Cardiac muscle cell (in vitro differentiated cells and primary cell): ENCODE results near the gene CDRT4. TPM values are rescaled to one million over a fixed set of nuclear protein-coding genes. Genes with fewer than 3 reads are reported as not detected.
A peak's percentile ranks its signal among the peaks of the same experiment; 100 is the strongest.

Experiments
- DNase-seq, 2 donors: peaks; one replicate each; pipeline versions ENCODE4 v3.0.0 to v3.0.0-alpha.2; 2010 to 2017; ENCODE audit warnings: low read depth in 1 of 2, low spot score in 1 of 2
- H3K27ac ChIP-seq: fragments of 200-600 bp; sonication (generic); 2 replicates; pipeline ENCODE4 v1.5.1; 2016
- H3K27me3 ChIP-seq: fragments of 200-600 bp; sonication (generic); 2 replicates; pipeline ENCODE4 v1.6.0; 2016; ENCODE audit warnings: control low read depth
- H3K36me3 ChIP-seq: fragments of 200-600 bp; sonication (generic); 2 replicates; pipeline ENCODE4 v1.5.1; 2016; ENCODE audit warnings: control low read depth
- H3K4me1 ChIP-seq: fragments of 200-600 bp; sonication (generic); 2 replicates; pipeline ENCODE4 v1.8.1; 2017; ENCODE audit warnings: low read depth, mild to moderate bottlenecking, mixed run types
- H3K4me3 ChIP-seq: fragments of 200-600 bp; sonication (generic); 2 replicates; pipeline ENCODE4 v1.5.1; 2016; ENCODE audit warnings: mild to moderate bottlenecking
- H3K9me3 ChIP-seq: fragments of 200-600 bp; sonication (generic); 2 replicates; pipeline ENCODE4 v1.5.1; 2017; ENCODE audit warnings: low read depth, mild to moderate bottlenecking, control low read depth
- CTCF ChIP-seq: IDR thresholded peaks from 2 replicates; pipeline ENCODE4 v1.5.1; 2012; ENCODE audit warnings: low read depth, mild to moderate bottlenecking, low read length
- polyA plus RNA-seq: library from polyadenylated mRNA; unstranded; fragments of >200 nt; fragmentation: Nextera tagmentation; extraction: Ambion mirVana; gene quantifications from 2 replicates; pipeline ENCODE4 v1.2.1, GENCODE V29; 2016
- total RNA-seq: library from RNA; depleted of rRNA; stranded (reverse); fragments of >200 nt; gene quantifications from 2 replicates; pipeline ENCODE4 v1.2.3, GENCODE V29; 2016

CDRT4 gene
- total and polyA plus RNA-seq, 2 experiments from 2014 or later, result 6.0 to 14.4 TPM

DNA sequence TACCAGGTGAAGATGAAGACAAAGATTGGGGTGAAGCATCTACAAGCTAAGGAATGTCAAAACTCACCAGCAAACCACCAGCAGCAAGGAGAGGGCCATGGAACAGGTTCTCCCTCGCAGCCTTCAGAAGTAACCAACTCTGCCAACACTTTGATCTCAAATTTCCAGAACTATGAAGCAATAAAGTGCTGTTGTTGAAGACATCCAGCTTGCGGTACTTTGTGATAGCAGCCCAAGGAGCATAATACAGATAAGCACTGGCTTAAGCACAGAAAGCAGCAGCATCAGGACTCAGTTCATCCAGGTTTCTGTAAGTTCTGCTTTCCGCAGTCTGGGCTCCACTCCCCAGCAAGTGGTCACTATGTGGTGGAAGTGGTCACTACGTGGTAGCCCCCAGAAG lies 16.0 kb upstream of the CDRT4 start:
- no peak overlapping the region for H3K27ac ChIP-seq
- H3K27me3 ChIP-seq, result no peaks in the 10 kb centered on the region
- peaks cover 7% of the 10 kb centered on the region for H3K4me1 ChIP-seq
- H3K36me3 ChIP-seq, result no peaks in the 10 kb centered on the region
- TF ChIP-seq CTCF, result no peak
- no peaks in the 10 kb centered on the region for H3K9me3 ChIP-seq
- peak in 1 of 2 donors; percentile 47 for DNase-seq
- no peak overlapping the region for H3K4me3 ChIP-seq

- Histone ChIP-seq H3K4me1 (peaks cover 6% of the 10 kb centered on the region), H3K9me3 (no peaks in the 10 kb centered on the region), H3K4me3 (no peak overlapping the region), H3K27me3 (no peaks in the 10 kb centered on the region), H3K27ac (no peak overlapping the region), H3K36me3 (no peaks in the 10 kb centered on the region)
- no peak for TF ChIP-seq CTCF
- DNase-seq, result no peak
These were observed 15.1 kb upstream of the CDRT4 start for GRCh38 chr17:15482476-15482875.

- no peaks in the 10 kb centered on the region for H3K27me3 ChIP-seq
- H3K4me1 ChIP-seq, result peaks cover 6% of the 10 kb centered on the region
- H3K4me3 ChIP-seq, result no peak overlapping the region
- TF ChIP-seq CTCF, result no peak
- no peak overlapping the region for H3K27ac ChIP-seq
- no peak for DNase-seq
- no peaks in the 10 kb centered on the region for H3K36me3 ChIP-seq
- no peaks in the 10 kb centered on the region for H3K9me3 ChIP-seq
These were observed 14.1 kb upstream of the CDRT4 start for GRCh38 chr17:15481481-15481880.

- H3K27me3 ChIP-seq, result no peaks in the 10 kb centered on the region
- no peak overlapping the region for H3K4me3 ChIP-seq
- H3K27ac ChIP-seq, result no peak overlapping the region
- H3K4me1 ChIP-seq, result peaks cover 6% of the 10 kb centered on the region
- no peak for DNase-seq
- no peak for TF ChIP-seq CTCF
- H3K9me3 ChIP-seq, result no peaks in the 10 kb centered on the region
- no peaks in the 10 kb centered on the region for H3K36me3 ChIP-seq
These were observed 12.8 kb upstream of the CDRT4 start for GRCh38 chr17:15480204-15480603.

DNA sequence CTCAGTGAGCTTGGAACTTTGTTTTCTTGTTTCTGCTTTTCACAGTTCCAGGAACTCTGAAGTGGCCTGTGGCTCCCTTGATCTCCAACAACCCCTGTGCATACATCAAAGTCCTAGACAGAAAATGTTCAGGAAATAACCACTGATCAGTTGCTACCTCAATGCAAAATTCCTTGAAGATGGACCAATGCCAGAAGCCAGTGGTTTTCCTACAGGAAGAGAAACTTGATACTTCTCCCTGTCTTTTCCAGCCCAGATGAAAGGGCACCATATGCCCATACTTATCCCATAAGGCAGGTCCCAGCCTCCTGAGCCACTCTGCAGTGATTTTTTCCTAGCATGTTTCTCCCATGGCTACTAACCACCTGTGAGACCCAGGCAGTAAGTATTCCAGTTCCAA lies 12.3 kb upstream of the CDRT4 start:
- peak in 1 of 2 donors; percentile 59 for DNase-seq
- Histone ChIP-seq H3K36me3 (no peaks in the 10 kb centered on the region), H3K4me1 (peaks cover 6% of the 10 kb centered on the region), H3K9me3 (no peaks in the 10 kb centered on the region), H3K27ac (no peak overlapping the region), H3K4me3 (no peak overlapping the region), H3K27me3 (no peaks in the 10 kb centered on the region)
- no peak for TF ChIP-seq CTCF

DNA sequence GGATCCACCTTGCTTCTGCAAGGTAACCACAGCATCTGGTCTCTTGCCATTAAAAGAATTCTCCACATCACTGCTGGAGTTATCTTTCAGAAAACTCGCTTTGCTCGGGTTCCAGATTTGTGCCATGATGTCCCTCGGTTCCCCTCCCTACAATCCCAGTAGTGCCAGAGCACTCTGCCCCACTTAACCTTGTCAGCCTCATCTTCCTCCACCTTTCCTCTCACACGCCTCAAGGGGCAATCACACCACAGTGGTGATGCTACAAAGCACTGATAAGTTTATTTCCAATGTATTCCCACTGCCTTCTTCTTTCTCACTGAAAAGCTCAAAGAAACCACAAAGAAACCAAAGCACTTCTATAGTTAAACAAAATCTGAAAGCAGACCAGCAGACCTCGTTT lies 11.4 kb upstream of the CDRT4 start:
- no peaks in the 10 kb centered on the region for H3K27me3 ChIP-seq
- no peak overlapping the region for H3K4me3 ChIP-seq
- peak in 1 of 2 donors; percentile 42 for DNase-seq
- H3K27ac ChIP-seq, result no peak overlapping the region
- TF ChIP-seq CTCF, result no peak
- no peaks in the 10 kb centered on the region for H3K36me3 ChIP-seq
- H3K9me3 ChIP-seq, result no peaks in the 10 kb centered on the region
- peaks cover 6% of the 10 kb centered on the region for H3K4me1 ChIP-seq
